HepG2 (cell line): ENCODE measurements around the gene CENPK. TPM values are rescaled to one million over a fixed set of nuclear protein-coding genes. Genes with fewer than 3 reads are reported as not detected.

Experiments used
- ARID4A ChIP-seq: sonication (generic); formaldehyde crosslinking; IDR thresholded peaks from 2 replicates; pipeline ENCODE4 v1.5.0; 2020; ENCODE audit warnings: mild to moderate bottlenecking, missing genetic modification reagents, borderline replicate concordance
- HMG20B ChIP-seq: conservative IDR thresholded peaks from 2 replicates; pipeline ENCODE4 v1.6.1; 2016; ENCODE audit warnings: missing genetic modification reagents, missing compliant biosample characterization
- MBNL3 ChIP-seq: fragments of 250-450 bp; sonication (Bioruptor Pico); conservative IDR thresholded peaks from 2 replicates; pipeline ENCODE4 v1.8.0; 2022; ENCODE audit warnings: mild to moderate bottlenecking, inconsistent platforms
- POLR2AphosphoS5 ChIP-seq: IDR thresholded peaks from 2 replicates; pipeline ENCODE4 v1.6.1; 2012; ENCODE audit warnings: low read depth, low read length
- REXO4 ChIP-seq: sonication (generic); formaldehyde crosslinking; IDR thresholded peaks from 2 replicates; pipeline ENCODE4 v1.8.0; 2022; ENCODE audit warnings: missing genetic modification reagents, mild to moderate bottlenecking, borderline replicate concordance
- SRSF4 ChIP-seq: fragments of 200-400 bp; formaldehyde crosslinking; IDR thresholded peaks from one replicate; pipeline ENCODE4 v1.6.1; 2018; ENCODE audit warnings: mild to moderate bottlenecking, low read depth, low read length, moderate library complexity; ENCODE audit not compliant: poor library complexity, severe bottlenecking
- TEF ChIP-seq: sonication (generic); formaldehyde crosslinking; IDR thresholded peaks from 2 replicates; pipeline ENCODE4 v1.5.0; 2020; ENCODE audit warnings: missing genetic modification reagents
- ZBTB26 ChIP-seq: IDR thresholded peaks from 2 replicates; pipeline ENCODE4 v1.6.1; 2016; ENCODE audit warnings: missing compliant biosample characterization, missing genetic modification reagents, borderline replicate concordance
- ZBTB37 ChIP-seq: sonication (generic); formaldehyde crosslinking; IDR thresholded peaks from 2 replicates; pipeline ENCODE4 v1.4.0; 2020; ENCODE audit warnings: mild to moderate bottlenecking, missing genetic modification reagents
- ZNF350 ChIP-seq: sonication (generic); formaldehyde crosslinking; IDR thresholded peaks from 2 replicates; pipeline ENCODE4 v1.4.0; 2020; ENCODE audit warnings: mild to moderate bottlenecking, low read depth, missing genetic modification reagents, borderline replicate concordance
- ZNF687 ChIP-seq: sonication (generic); formaldehyde crosslinking; IDR thresholded peaks from 2 replicates; pipeline ENCODE4 v1.5.1; 2020; ENCODE audit warnings: mild to moderate bottlenecking, missing genetic modification reagents, moderate library complexity
- ZSCAN20 ChIP-seq: sonication (generic); formaldehyde crosslinking; IDR thresholded peaks from 2 replicates; pipeline ENCODE4 v1.4.0; 2020; ENCODE audit warnings: missing genetic modification reagents, mild to moderate bottlenecking, borderline replicate concordance
- polyA plus RNA-seq, 8 experiments: library from polyadenylated mRNA; depleted of rRNA in 3 of 8; stranded (reverse) in 7 of 8; unstranded in 1 of 8; fragments of >200 nt; fragmentation: Illumina TruSeq in 4 of 8; extraction: Trizol in 4 of 8; gene quantifications; 2 replicates each; pipeline versions ENCODE4 v1.2.1 to v1.2.3, GENCODE V29; 2011 to 2016; ENCODE audit warnings: low read depth in 4 of 8, missing spikeins in 1 of 8, mixed read lengths in 1 of 8; ENCODE audit not compliant: insufficient read depth in 1 of 8
- total RNA-seq, 5 experiments: library from RNA; depleted of rRNA; stranded (reverse); fragments of >200 nt; fragmentation: Illumina TruSeq; extraction: Trizol; gene quantifications; 2 replicates each; pipeline ENCODE4 v1.2.3, GENCODE V29; 2016; ENCODE audit warnings: low read depth in 1 of 5

The CENPK gene
- total and polyA plus RNA-seq, 2 of the 13 experiments (the other 11 are each of a cell fraction or from before 2014, with no cell fraction given) = 14.3 to 54.4 TPM

GRCh38 chr5:65562731-65563701 is at the start of gene CENPK, which contains the start of gene PPWD1 (continued):
- TF ChIP-seq ZSCAN20 (CRISPR knock-in tag) (no peak), REXO4 (no peak), TEF (CRISPR knock-in tag) (no peak), ARID4A (CRISPR knock-in tag) (peak; percentile 98), MBNL3 (CRISPR knock-in tag) (no peak), ZNF687 (CRISPR knock-in tag) (peak; percentile 90), ZNF350 (peak; percentile 78; the same call in 1 of the 2 replicates), ZBTB37 (CRISPR knock-in tag) (no peak), SRSF4 (no peak), ZBTB26 (CRISPR knock-in tag) (no peak), HMG20B (CRISPR knock-in tag) (no peak; the same call in 1 of the 2 replicates), POLR2AphosphoS5 (peak; percentile 89)
